HCT116 (cell line): ENCODE results near the gene SPTBN1. TPM values are rescaled to one million over a fixed set of nuclear protein-coding genes. Genes with fewer than 3 reads are reported as not detected.

Experiments
- ATAC-seq: fragments of 200-7000 bp; cut with Tn5 transposase; 2 replicates; pipeline ENCODE4 v1.9.1; 2020; ENCODE audit warnings: mild to moderate bottlenecking, moderate library complexity
- BruUV-seq: library from RNA; stranded (reverse); fragments of 400-500 nt; replicated peaks from 2 replicates; lab custom pipeline; 2021; lab: Mats Ljungman, UMichigan
- CTCF ChIA-PET: fragments of 300-600 bp; sonication (Branson Sonifier 250); formaldehyde crosslinking; loops from one replicate; lab custom pipeline; 2021; ENCODE audit warnings: antibody characterized with exemption; lab: Charles Lee
- POLR2A ChIA-PET: fragments of 300-600, 350-600 bp; sonication (Branson Sonifier 250); formaldehyde crosslinking; loops from one replicate; lab custom pipeline; 2021; ENCODE audit warnings: antibody characterized with exemption; lab: Charles Lee
- RAD21 ChIA-PET, 2 experiments: fragments of 300-600 bp; sonication (Branson Sonifier 250); formaldehyde crosslinking; loops; one replicate each; lab custom pipeline; 2023; ENCODE audit warnings: low total read pairs in 2 of 2; ENCODE audit not compliant: uncharacterized antibody in 2 of 2, unreplicated experiment in 2 of 2, low non-redundant PET in 1 of 2; lab: Charles Lee
- DNase-seq: peaks from one replicate; pipeline ENCODE4 v3.0.0-alpha.2; 2010; ENCODE audit warnings: low read depth, low spot score
- H2AFZ ChIP-seq: fragments of 200-600 bp; shearing (Covaris generic), sonication (generic); 2 replicates; pipeline ENCODE4 v1.6.1; 2017; ENCODE audit warnings: low read depth, mixed run types, mixed read lengths, antibody characterized with exemption, low read length; ENCODE audit not compliant: poor library complexity, severe bottlenecking
- H3K27ac ChIP-seq: 2 replicates; pipeline ENCODE4 v1.5.1; 2012; ENCODE audit warnings: low read depth, low read length
- H3K27me3 ChIP-seq: fragments of 200-600 bp; sonication (generic); 2 replicates; pipeline ENCODE4 v1.6.1; 2016; ENCODE audit warnings: mixed run types, low read length, mixed read lengths; ENCODE audit not compliant: insufficient read depth
- H3K36me3 ChIP-seq, 2 experiments: fragments of 200-500 bp in 1 of 2; fragments of 200-600 bp in 1 of 2; sonication (Bioruptor generic) in 1 of 2; sonication (generic) in 1 of 2; 2 replicates each; pipeline versions ENCODE4 v1.5.1 to v1.6.1; 2014 to 2016; ENCODE audit warnings: low read length in 2 of 2, inconsistent platforms in 1 of 2, mixed read lengths in 1 of 2, mixed run types in 1 of 2; ENCODE audit not compliant: insufficient read depth in 2 of 2, control insufficient read depth in 1 of 2
- H3K4me1 ChIP-seq, 2 experiments: fragments of 200-600 bp in 1 of 2; sonication (generic) in 1 of 2; 2 replicates each; pipeline versions ENCODE4 v1.5.1 to v1.6.1; 2012 to 2017; ENCODE audit warnings: low read length in 2 of 2, inconsistent platforms in 1 of 2, mild to moderate bottlenecking in 1 of 2, mixed read lengths in 1 of 2, mixed run types in 1 of 2, moderate library complexity in 1 of 2; ENCODE audit not compliant: insufficient read depth in 2 of 2, control insufficient read depth in 1 of 2
- H3K4me2 ChIP-seq: fragments of 200-600 bp; sonication (generic); 2 replicates; pipeline ENCODE4 v1.6.1; 2017; ENCODE audit warnings: mixed run types, low read length, mixed read lengths
- H3K4me3 ChIP-seq, 2 experiments: fragments of 200-600 bp in 1 of 2; sonication (generic) in 1 of 2; replicated peaks in 1 of 2; 2 replicates each; pipeline ENCODE4 v1.5.1; 2011 to 2016; ENCODE audit warnings: low read length in 2 of 2, control low read depth in 1 of 2, low read depth in 1 of 2, mild to moderate bottlenecking in 1 of 2, mixed read lengths in 1 of 2, mixed run types in 1 of 2
- H3K79me2 ChIP-seq: fragments of 200-600 bp; sonication (generic); 2 replicates; pipeline ENCODE4 v1.6.1; 2017; ENCODE audit warnings: mild to moderate bottlenecking, mixed run types, low read length, moderate library complexity, mixed read lengths; ENCODE audit not compliant: insufficient read depth
- H3K9ac ChIP-seq: fragments of 200-600 bp; sonication (generic); 2 replicates; pipeline ENCODE4 v1.6.1; 2016; ENCODE audit warnings: low read length, mixed read lengths
- H3K9me2 ChIP-seq: fragments of 200-600 bp; sonication (generic), shearing (Covaris generic); 2 replicates; pipeline ENCODE4 v1.6.1; 2017; ENCODE audit warnings: mixed run types, mild to moderate bottlenecking, moderate library complexity; ENCODE audit not compliant: insufficient read depth
- H3K9me3 ChIP-seq, 2 experiments: fragments of 200-500 bp in 1 of 2; fragments of 200-600 bp in 1 of 2; sonication (Bioruptor generic) in 1 of 2; sonication (generic) in 1 of 2; 2 replicates each; pipeline ENCODE4 v1.6.1; 2014 to 2017; ENCODE audit warnings: low read length in 2 of 2, mixed read lengths in 2 of 2, inconsistent platforms in 1 of 2, low read depth in 1 of 2, mild to moderate bottlenecking in 1 of 2, mixed run types in 1 of 2, moderate library complexity in 1 of 2; ENCODE audit not compliant: control insufficient read depth in 1 of 2, insufficient read depth in 1 of 2
- H4K20me1 ChIP-seq: fragments of 200-600 bp; sonication (generic), shearing (Covaris generic); 2 replicates; pipeline ENCODE4 v1.6.1; 2017; ENCODE audit warnings: mixed run types, mild to moderate bottlenecking, moderate library complexity; ENCODE audit not compliant: insufficient read depth
- ATF3 ChIP-seq: IDR thresholded peaks from 2 replicates; pipeline ENCODE4 v1.6.1; 2012
- CBX3 ChIP-seq: IDR thresholded peaks from 2 replicates; pipeline ENCODE4 v1.6.1; 2012; ENCODE audit warnings: low read depth
- CTCF ChIP-seq, 3 experiments: fragments of 200-600 bp in 1 of 3; sonication (generic) in 1 of 3; IDR thresholded peaks in 2 of 3; conservative IDR thresholded peaks in 1 of 3; 2 replicates each; pipeline ENCODE4 v1.5.1; 2012 to 2017; ENCODE audit warnings: low read depth in 2 of 3, low read length in 2 of 3, antibody characterized with exemption in 1 of 3, borderline replicate concordance in 1 of 3, control low read depth in 1 of 3, mild to moderate bottlenecking in 1 of 3, mixed read lengths in 1 of 3, mixed run types in 1 of 3, moderate library complexity in 1 of 3; ENCODE audit not compliant: insufficient read depth in 1 of 3
- EZH2 ChIP-seq: fragments of 200-600 bp; sonication (generic); IDR thresholded peaks from 2 replicates; pipeline ENCODE4 v1.6.1; 2017; ENCODE audit warnings: antibody characterized with exemption, mixed run types
- JUND ChIP-seq: IDR thresholded peaks from 2 replicates; pipeline ENCODE4 v1.6.1; 2012
- MAX ChIP-seq: IDR thresholded peaks from 2 replicates; pipeline ENCODE4 v1.6.1; 2012
- POLR2A ChIP-seq: IDR thresholded peaks from 2 replicates; pipeline ENCODE4 v1.7.0; 2011; ENCODE audit warnings: borderline replicate concordance; ENCODE audit not compliant: insufficient read depth, insufficient read length; ENCODE audit errors: extremely low read depth
- POLR2AphosphoS5 ChIP-seq: IDR thresholded peaks from 2 replicates; pipeline ENCODE4 v1.6.1; 2011; ENCODE audit warnings: mild to moderate bottlenecking, low read depth, low read length, moderate library complexity
- RAD21 ChIP-seq: IDR thresholded peaks from 2 replicates; pipeline ENCODE4 v1.6.1; 2012; ENCODE audit warnings: low read depth, mild to moderate bottlenecking
- SIN3A ChIP-seq: IDR thresholded peaks from 2 replicates; pipeline ENCODE4 v1.6.1; 2012; ENCODE audit warnings: low read depth
- SRF ChIP-seq: IDR thresholded peaks from 2 replicates; pipeline ENCODE4 v1.6.1; 2012; ENCODE audit warnings: low read depth
- YY1 ChIP-seq: IDR thresholded peaks from 2 replicates; pipeline ENCODE4 v1.6.1; 2011; ENCODE audit warnings: low read length, low read depth, moderate library complexity, mild to moderate bottlenecking; ENCODE audit not compliant: insufficient replicate concordance; ENCODE audit errors: extremely low read depth
- ZBTB33 ChIP-seq: IDR thresholded peaks from 2 replicates; pipeline ENCODE4 v1.6.1; 2011; ENCODE audit warnings: mild to moderate bottlenecking, low read length, moderate library complexity; ENCODE audit not compliant: insufficient replicate concordance; ENCODE audit errors: extremely low read depth
- ZFX ChIP-seq: fragments of 450-650 bp; IDR thresholded peaks from 2 replicates; pipeline ENCODE4 v1.6.1; 2017
- ZNF274 ChIP-seq: fragments of 200-500 bp; sonication (Bioruptor generic); IDR thresholded peaks from 2 replicates; pipeline ENCODE4 v1.6.1; 2014; ENCODE audit warnings: mild to moderate bottlenecking, low read depth, low read length, inconsistent platforms
- intact Hi-C: fragments of 100-400 bp; cut with micrococcal nuclease; formaldehyde crosslinking; loops from 2 replicates; pipeline ENCODE4 v1.10.0; 2022
- total RNA-seq: library from RNA; stranded (reverse); gene quantifications from one replicate; pipeline ENCODE4 v1.2.1, GENCODE V29; 2021; ENCODE audit not compliant: unreplicated experiment

SPTBN1 gene
- total RNA-seq, 1 experiment from 2014 or later = 84.4 TPM

- Histone ChIP-seq H3K9me2 (no peaks in the 10 kb centered on the region), H3K4me1 (no peaks in the 10 kb centered on the region), H3K4me2 (no peak overlapping the region), H3K79me2 (no peaks in the 10 kb centered on the region), H2AFZ (no peak overlapping the region), H4K20me1 (no peaks in the 10 kb centered on the region), H3K4me3 (no peak overlapping the region), H3K27me3 (no peaks in the 10 kb centered on the region), H3K9ac (no peak overlapping the region), H3K27ac (no peak overlapping the region), H3K9me3 (no peaks in the 10 kb centered on the region), H3K36me3 (no peaks in the 10 kb centered on the region)
- CTCF ChIA-PET = no interaction called here
- DNase-seq = no peak
- no TSS peak for BruUV-seq
- RAD21 ChIA-PET = no interaction called here
- peak; percentile 50; the same call in 1 of the 2 replicates for ATAC-seq
- no peak for TF ChIP-seq ATF3
- no peak for TF ChIP-seq MAX
- TF ChIP-seq POLR2A = no peak
- TF ChIP-seq POLR2AphosphoS5 = no peak
- no peak for TF ChIP-seq ZFX
- no peak for TF ChIP-seq JUND
- no peak for TF ChIP-seq CBX3
- TF ChIP-seq SIN3A = no peak
- POLR2A ChIA-PET = no interaction called here
- intact Hi-C loops = no loop called here
Measured at GRCh38 chr2:54429811-54430551, 26.1 kb upstream of the SPTBN1 start.

GRCh38 chr2:54430649-54431048 lies 25.5 kb upstream of the SPTBN1 start:
- no peaks in the 10 kb centered on the region for H4K20me1 ChIP-seq
- no peak overlapping the region for H3K4me3 ChIP-seq
- no peak overlapping the region for H3K4me2 ChIP-seq
- no peaks in the 10 kb centered on the region for H3K79me2 ChIP-seq
- no TSS peak for BruUV-seq
- intact Hi-C loops = no loop called here
- H3K27ac ChIP-seq = no peak overlapping the region
- no peaks in the 10 kb centered on the region for H3K4me1 ChIP-seq
- ChIA-PET RAD21 (no interaction called here), POLR2A (no interaction called here), CTCF (no interaction called here)
- no peaks in the 10 kb centered on the region for H3K9me2 ChIP-seq
- DNase-seq = no peak
- no peaks in the 10 kb centered on the region for H3K36me3 ChIP-seq
- H3K9me3 ChIP-seq = no peaks in the 10 kb centered on the region
- no peak for ATAC-seq
- no peaks in the 10 kb centered on the region for H3K27me3 ChIP-seq
- no peak overlapping the region for H2AFZ ChIP-seq
- no peak overlapping the region for H3K9ac ChIP-seq
- no peak for TF ChIP-seq SRF
- TF ChIP-seq ATF3 = no peak
- TF ChIP-seq POLR2A = no peak
- no peak for TF ChIP-seq EZH2
- TF ChIP-seq RAD21 = no peak
- TF ChIP-seq CBX3 = no peak
- TF ChIP-seq CTCF (IDR thresholded peaks at IDR 0.05 in 2 of 3, conservative IDR thresholded peaks at IDR 0.05 in 1 of 3; ENCODE audit: borderline replicate concordance in 1 of 3, insufficient read depth in 1 of 3, low read depth in 2 of 3, low read length in 2 of 3) = no peak
- no peak for TF ChIP-seq SIN3A
- no peak for TF ChIP-seq MAX
- TF ChIP-seq YY1 = no peak
- TF ChIP-seq ZBTB33 = no peak
- TF ChIP-seq ZNF274 = no peak
